ACC112 (cell line): Measurements from ENCODE around the gene STN1.

Source experiments
- H2AFZ ChIP-seq: fragments of 200-600 bp; sonication (generic); one replicate; pipeline ENCODE4 v1.6.0; 2017; ENCODE audit warnings: antibody characterized with exemption, low read length; ENCODE audit not compliant: unreplicated experiment
- H3K27ac ChIP-seq: fragments of 200-600 bp; sonication (generic); 2 replicates; pipeline ENCODE4 v1.5.1; 2014; ENCODE audit warnings: low read depth, mild to moderate bottlenecking, antibody characterized with exemption, low read length, moderate library complexity
- H3K27me3 ChIP-seq: fragments of 200-600 bp; sonication (generic); 2 replicates; pipeline ENCODE4 v1.6.1; 2014; ENCODE audit warnings: mild to moderate bottlenecking, antibody characterized with exemption, low read length, moderate library complexity, mixed read lengths; ENCODE audit not compliant: insufficient read depth
- H3K36me3 ChIP-seq: fragments of 200-600 bp; sonication (generic); 2 replicates; pipeline ENCODE4 v1.6.1; 2016; ENCODE audit warnings: mild to moderate bottlenecking, antibody characterized with exemption, low read length, moderate library complexity, mixed read lengths; ENCODE audit not compliant: insufficient read depth
- H3K4me1 ChIP-seq: fragments of 200-600 bp; sonication (generic); one replicate; pipeline ENCODE4 v1.6.1; 2016; ENCODE audit warnings: low read length, mixed read lengths; ENCODE audit not compliant: insufficient read depth, unreplicated experiment, control insufficient read depth
- H3K4me3 ChIP-seq: fragments of 200-600 bp; sonication (generic); 2 replicates; pipeline ENCODE4 v1.5.1; 2014; ENCODE audit warnings: mild to moderate bottlenecking, low read depth, low read length
- H3K79me2 ChIP-seq: fragments of 200-600 bp; sonication (generic); one replicate; pipeline ENCODE4 v1.6.0; 2016; ENCODE audit warnings: low read length; ENCODE audit not compliant: control insufficient read depth, unreplicated experiment, insufficient read depth

Gene STN1

DNA sequence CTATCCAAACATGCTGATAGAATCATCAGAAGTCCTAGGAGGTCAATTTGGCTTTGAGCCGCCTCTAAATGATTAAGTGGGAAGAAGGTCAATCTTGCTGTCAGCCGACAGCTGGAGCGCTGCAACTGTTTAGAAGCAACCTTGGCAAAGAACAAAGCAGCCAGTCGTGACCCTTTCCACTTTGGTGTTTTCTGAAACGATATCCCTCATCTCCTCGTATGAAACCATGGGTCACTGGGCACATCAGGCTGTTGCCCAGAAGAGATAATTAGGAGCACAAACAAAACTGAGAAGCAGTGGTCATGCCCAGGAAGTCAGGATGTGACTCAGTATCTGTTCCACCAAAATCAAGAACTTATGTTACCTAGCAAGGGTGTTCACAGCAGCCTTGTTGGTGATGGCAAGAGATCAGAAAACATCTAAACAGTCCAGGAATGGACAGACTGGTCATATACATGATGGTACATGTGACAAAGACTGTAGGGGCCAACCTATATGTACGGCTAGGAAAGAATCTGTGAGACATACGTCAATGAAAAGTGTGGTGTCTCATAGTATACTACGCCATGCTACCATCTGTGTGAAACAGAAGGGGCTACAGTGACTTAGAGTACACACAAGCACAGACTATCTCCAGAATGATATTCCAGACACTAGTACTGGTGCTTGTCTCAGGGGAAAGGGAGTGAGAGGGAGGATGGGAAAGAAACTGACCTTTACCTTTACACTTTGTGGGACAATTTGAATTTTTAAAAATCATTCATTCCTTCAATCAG lies 22.4 kb downstream of the STN1 start:
- Histone ChIP-seq H2AFZ (peak overlapping the region; percentile 16), H3K27ac (peak overlapping the region; percentile 88), H3K4me1 (peaks cover 42% of the 10 kb centered on the region), H3K4me3 (peak overlapping the region; percentile 45), H3K36me3 (peaks cover 10% of the 10 kb centered on the region), H3K27me3 (no peaks in the 10 kb centered on the region), H3K79me2 (no peaks in the 10 kb centered on the region)

DNA sequence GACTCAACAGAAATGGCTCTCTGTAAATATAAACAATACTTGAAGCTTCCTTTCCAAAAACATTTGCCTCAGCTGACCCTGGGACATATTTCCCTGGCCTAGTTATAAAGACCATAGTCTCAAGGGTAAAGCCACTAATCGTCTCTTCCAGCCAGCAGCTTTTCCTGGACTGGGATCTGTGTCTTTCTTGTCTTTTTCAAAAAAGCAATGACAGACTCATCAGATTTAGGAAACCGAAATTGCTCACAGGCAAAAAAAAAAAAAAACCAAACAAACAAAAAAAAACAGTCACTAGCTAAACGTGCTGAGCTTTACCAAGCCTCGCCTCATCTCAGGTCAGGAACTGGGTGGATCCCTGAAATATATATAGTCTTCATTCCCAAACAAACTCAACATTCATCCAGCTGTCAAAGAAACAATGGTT lies 23.5 kb downstream of the STN1 start:
- peak overlapping the region; percentile 73 for H2AFZ ChIP-seq
- peaks cover 5% of the 10 kb centered on the region; the same call in 1 of the 2 replicates for H3K36me3 ChIP-seq
- peak overlapping the region; percentile 45 for H3K4me3 ChIP-seq
- peak overlapping the region; percentile 88 for H3K27ac ChIP-seq
- no peaks in the 10 kb centered on the region for H3K79me2 ChIP-seq
- no peaks in the 10 kb centered on the region for H3K27me3 ChIP-seq
- H3K4me1 ChIP-seq: peaks cover 42% of the 10 kb centered on the region

DNA sequence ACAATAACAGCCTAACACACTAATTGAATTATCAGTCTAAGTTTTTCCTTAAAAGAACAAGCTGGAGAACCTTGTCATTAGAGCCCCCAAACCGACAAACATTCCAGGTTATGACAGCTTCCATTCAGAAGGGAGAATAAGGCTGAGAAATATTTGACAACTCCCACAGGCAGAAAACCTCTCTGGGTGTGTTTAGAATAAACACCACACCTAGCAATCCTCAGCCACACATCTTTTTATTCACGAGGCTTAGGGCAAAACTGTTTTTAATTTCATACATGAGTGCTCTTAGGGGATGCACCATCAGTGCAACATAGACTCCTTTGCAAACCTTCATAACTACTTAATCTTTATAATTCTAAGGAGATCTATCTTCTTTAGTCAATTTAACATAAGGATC lies 24.2 kb downstream of the STN1 start:
- Histone ChIP-seq H3K36me3 (peaks cover 5% of the 10 kb centered on the region; the same call in 1 of the 2 replicates), H3K27ac (peak overlapping the region; percentile 88), H3K4me1 (peaks cover 46% of the 10 kb centered on the region)

GRCh38 chr10:103892181-103892580 lies 25.8 kb downstream of the STN1 start:
- no peaks in the 10 kb centered on the region for H3K27me3 ChIP-seq
- H3K79me2 ChIP-seq: no peaks in the 10 kb centered on the region
- peaks cover 5% of the 10 kb centered on the region; the same call in 1 of the 2 replicates for H3K36me3 ChIP-seq
- H3K27ac ChIP-seq: no peak overlapping the region
- peaks cover 53% of the 10 kb centered on the region for H3K4me1 ChIP-seq
- H2AFZ ChIP-seq: no peak overlapping the region
- no peak overlapping the region for H3K4me3 ChIP-seq

More for the DNA sequence above, 24.2 kb downstream of the STN1 start:
- Histone ChIP-seq H3K79me2 (no peaks in the 10 kb centered on the region), H3K27me3 (no peaks in the 10 kb centered on the region), H2AFZ (no peak overlapping the region), H3K4me3 (peak overlapping the region; percentile 45; the same call in 1 of the 2 replicates)

GRCh38 chr10:103890688-103891087 lies 27.3 kb downstream of the STN1 start:
- no peaks in the 10 kb centered on the region for H3K27me3 ChIP-seq
- no peaks in the 10 kb centered on the region for H3K79me2 ChIP-seq
- H3K27ac ChIP-seq: no peak overlapping the region
- no peak overlapping the region for H2AFZ ChIP-seq
- H3K4me3 ChIP-seq: no peak overlapping the region
- peaks cover 5% of the 10 kb centered on the region; the same call in 1 of the 2 replicates for H3K36me3 ChIP-seq
- H3K4me1 ChIP-seq: peaks cover 46% of the 10 kb centered on the region

- Histone ChIP-seq H3K4me1 (peaks cover 42% of the 10 kb centered on the region), H3K36me3 (peaks cover 5% of the 10 kb centered on the region; the same call in 1 of the 2 replicates), H3K79me2 (no peaks in the 10 kb centered on the region), H2AFZ (no peak overlapping the region), H3K4me3 (no peak overlapping the region), H3K27me3 (no peaks in the 10 kb centered on the region), H3K27ac (no peak overlapping the region)
These were observed 27.8 kb downstream of the STN1 start for GRCh38 chr10:103890194-103890658.

DNA sequence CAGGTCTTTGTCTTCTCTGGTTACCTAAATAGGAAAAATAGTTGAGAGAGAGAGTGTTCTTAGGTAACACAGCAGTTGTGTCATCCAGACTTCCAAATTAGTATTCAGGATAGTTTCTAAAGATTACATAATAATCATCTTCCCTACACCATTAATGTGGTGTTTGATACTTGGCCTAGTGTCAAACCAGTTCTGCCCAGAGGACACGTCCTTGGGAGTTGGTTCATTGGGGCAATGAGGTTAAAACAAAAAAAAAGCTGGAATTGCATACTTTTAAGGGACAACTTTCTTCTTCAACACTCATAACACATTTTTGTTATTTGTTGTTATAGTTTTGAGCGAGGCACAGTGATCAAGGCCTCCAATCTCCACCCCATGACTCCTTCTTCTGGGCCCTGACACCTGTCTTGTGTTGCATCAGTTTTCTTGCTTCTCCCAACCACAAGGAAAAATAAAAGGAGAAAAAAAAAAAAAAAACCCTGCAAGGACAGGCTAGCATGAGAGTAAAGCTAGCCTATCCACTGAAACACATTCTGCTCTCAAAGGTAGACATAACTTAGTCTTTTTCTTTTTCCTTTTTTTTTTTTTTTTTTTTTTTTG lies 28.8 kb downstream of the STN1 start:
- Histone ChIP-seq H2AFZ (no peak overlapping the region), H3K27me3 (no peaks in the 10 kb centered on the region), H3K79me2 (no peaks in the 10 kb centered on the region), H3K27ac (peak overlapping the region; percentile 23), H3K4me3 (no peak overlapping the region), H3K36me3 (peaks cover 5% of the 10 kb centered on the region; the same call in 1 of the 2 replicates), H3K4me1 (peaks cover 36% of the 10 kb centered on the region)

DNA sequence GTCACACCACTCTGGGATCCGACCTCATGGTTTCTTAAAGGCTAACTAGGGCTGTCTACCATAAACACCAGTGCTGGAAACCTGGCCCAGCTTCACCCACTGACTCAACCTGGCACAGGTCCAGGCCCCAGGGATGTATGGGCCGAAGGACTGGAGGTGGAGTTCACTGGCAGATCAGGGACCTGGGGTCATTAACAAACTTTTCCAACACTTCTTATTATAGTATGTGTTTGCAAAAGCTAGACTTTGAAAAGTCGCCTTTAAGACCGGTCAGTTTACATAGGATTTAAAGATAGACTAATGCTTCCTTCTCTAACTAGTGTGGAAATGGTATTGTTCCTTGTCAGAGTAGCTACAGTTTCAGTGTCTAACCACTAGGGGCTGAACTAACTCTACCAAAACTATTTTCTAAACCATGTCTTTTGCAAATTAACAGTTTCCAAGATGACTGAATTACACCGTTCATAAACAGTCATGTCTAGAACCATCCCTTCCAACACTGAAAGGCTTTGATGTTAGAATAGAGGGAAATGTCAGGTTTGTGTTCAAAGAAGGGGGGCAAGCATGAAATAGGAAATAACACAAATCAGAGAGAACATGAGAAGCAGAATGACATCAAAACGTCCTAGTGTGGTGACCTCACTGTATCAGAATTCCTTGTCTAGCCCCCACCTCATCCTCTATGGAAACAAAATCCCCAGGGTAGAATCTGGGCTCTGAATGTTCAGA lies 29.7 kb downstream of the STN1 start:
- Histone ChIP-seq H3K27ac (peak overlapping the region; percentile 23), H3K79me2 (no peaks in the 10 kb centered on the region), H3K27me3 (no peaks in the 10 kb centered on the region), H3K4me1 (peaks cover 26% of the 10 kb centered on the region), H2AFZ (no peak overlapping the region), H3K36me3 (peaks cover 5% of the 10 kb centered on the region; the same call in 1 of the 2 replicates), H3K4me3 (no peak overlapping the region)

DNA sequence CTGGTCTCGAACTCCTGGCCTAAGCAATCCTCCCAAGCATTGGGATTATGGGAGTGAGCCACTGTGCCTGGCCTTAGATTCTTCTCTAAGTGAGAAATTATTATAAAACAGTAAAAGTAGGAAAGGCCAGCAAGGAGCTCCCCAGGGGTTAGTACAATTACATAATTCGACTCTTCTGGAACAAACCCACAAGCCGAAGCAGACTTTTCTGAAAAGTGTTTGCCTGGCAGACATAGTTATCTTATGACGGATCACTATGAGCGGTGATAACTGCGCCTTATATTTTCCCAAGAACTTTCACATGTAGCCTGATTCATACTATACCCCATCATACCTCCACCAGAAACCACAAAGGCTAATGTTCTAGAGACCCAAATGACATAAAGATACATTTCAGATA lies 32.4 kb downstream of the STN1 start:
- no peak overlapping the region for H2AFZ ChIP-seq
- no peaks in the 10 kb centered on the region for H3K36me3 ChIP-seq
- H3K27ac ChIP-seq: peak overlapping the region; percentile 64
- no peaks in the 10 kb centered on the region for H3K27me3 ChIP-seq
- H3K4me3 ChIP-seq: no peak overlapping the region
- peaks cover 26% of the 10 kb centered on the region for H3K4me1 ChIP-seq
- H3K79me2 ChIP-seq: no peaks in the 10 kb centered on the region

- Histone ChIP-seq H3K27ac (no peak overlapping the region), H3K4me1 (peaks cover 26% of the 10 kb centered on the region), H3K27me3 (no peaks in the 10 kb centered on the region), H3K4me3 (no peak overlapping the region), H2AFZ (no peak overlapping the region), H3K36me3 (no peaks in the 10 kb centered on the region), H3K79me2 (no peaks in the 10 kb centered on the region)
These were observed 33.3 kb downstream of the STN1 start for GRCh38 chr10:103884681-103885139.
